ENCODE measurements around the gene AKIP1. TPM values are rescaled to one million over a fixed set of nuclear protein-coding genes. Genes with fewer than 3 reads are reported as not detected.
"Not testable (repeated sequence)": the region's sequence is repeated elsewhere in the genome, so short reads cannot be mapped to it uniquely, and the experiment has no call there.

Gene AKIP1, protein sequence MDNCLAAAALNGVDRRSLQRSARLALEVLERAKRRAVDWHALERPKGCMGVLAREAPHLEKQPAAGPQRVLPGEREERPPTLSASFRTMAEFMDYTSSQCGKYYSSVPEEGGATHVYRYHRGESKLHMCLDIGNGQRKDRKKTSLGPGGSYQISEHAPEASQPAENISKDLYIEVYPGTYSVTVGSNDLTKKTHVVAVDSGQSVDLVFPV
- 10 to 100 TPM; 25.6 to 31.9 TPM for total RNA-seq

DNA sequence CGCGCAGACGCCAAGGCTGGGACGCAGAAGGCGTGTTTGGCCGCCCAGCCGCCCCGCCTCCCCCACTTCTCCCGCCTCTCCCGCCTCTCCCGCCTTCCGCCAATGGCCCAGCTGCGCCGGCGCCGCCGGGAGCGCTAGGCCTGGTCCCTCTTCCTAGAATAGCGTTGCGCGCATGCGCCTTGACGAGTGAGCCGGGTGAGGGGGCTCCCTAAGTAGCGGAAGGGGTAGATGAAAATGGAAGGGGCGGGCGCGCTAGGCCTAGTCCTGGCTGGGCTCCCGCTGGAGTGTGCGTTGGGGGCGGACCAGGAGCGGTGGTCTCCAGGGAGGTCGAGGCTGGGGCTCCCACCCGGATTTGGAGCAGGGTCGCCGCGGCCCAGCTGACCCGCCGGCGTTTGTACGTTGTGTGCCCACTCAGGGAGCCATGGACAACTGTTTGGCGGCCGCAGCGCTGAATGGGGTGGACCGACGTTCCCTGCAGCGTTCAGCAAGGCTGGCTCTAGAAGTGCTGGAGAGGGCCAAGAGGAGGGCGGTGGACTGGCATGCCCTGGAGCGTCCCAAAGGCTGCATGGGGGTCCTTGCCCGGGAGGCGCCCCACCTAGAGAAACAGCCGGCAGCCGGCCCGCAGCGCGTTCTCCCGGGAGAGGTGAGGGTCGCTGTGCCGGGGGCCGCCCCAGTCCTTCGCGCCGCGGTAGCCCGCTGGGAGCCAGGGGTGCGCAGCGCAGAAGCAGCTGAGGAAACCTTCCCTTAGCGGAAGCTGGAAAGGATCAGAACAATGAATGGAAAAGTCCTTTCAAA lies at the start of gene AKIP1:
TSS of gene AKIP1 (plus strand) at position 161 of the 795 bp plus-strand sequence. CDS start at position 422, 261 bp downstream.
- Mint-ChIP-seq H3K4me3 (peak within 1 kb of the TSS; percentile 93), H3K27ac (peak within 1 kb of the TSS; percentile 91), H3K27me3 (no peaks in the 10 kb centered on the region), H3K9me3 (no peaks in the 10 kb centered on the region), H3K36me3 (ENCODE audit: low read depth) (peaks cover 25% of the 10 kb centered on the region), H3K4me1 (peaks cover 33% of the 10 kb centered on the region)
- peak; percentile 90 for ATAC-seq (replicated peaks)

DNA sequence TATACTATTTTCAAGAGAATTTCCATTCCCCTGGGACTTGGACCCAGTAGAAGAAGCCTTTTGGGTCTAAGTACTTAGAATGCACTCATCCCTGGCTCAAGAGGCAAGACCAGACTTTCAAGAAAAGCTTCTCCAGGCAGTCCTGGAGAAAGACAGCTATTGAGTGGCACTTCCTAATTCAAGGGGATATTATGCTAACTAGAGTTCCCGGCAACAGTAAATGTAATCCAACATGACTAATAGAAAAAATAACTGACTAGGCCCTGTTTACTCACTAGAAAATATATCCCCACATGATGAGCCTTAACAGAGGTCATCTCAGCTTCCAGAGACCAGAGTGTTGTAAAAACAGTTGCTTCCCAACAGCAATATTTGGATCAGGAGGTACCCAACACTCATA lies 47.2 kb upstream of the AKIP1 start:
- ATAC-seq (replicated peaks): no peak
- H3K4me1 Mint-ChIP-seq: no peaks in the 10 kb centered on the region
- no peaks in the 10 kb centered on the region for H3K9me3 Mint-ChIP-seq
- peaks cover 34% of the 10 kb centered on the region for H3K27me3 Mint-ChIP-seq
- H3K4me3 Mint-ChIP-seq: no peak overlapping the region
- H3K36me3 Mint-ChIP-seq (ENCODE audit: low read depth): no peaks in the 10 kb centered on the region
- no peak overlapping the region for H3K27ac Mint-ChIP-seq

DNA sequence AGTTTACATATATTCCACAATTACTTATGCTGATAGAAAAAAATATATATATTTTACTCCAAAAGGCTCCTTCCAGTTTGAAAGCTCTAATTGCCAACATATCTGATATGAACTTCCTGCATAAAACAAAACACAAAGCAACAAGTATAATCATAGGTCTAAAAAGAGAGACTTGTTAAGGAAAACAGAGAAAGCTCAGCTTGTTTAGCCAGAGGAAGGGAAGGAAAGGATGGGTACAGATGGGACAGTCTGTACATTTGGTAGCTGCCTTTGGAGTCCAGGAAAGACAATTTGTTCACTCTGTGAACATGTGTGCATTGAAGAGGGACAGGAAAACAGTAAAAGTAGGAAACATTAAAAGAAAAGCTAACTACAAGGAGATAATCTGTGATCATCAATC lies 45.7 kb upstream of the AKIP1 start:
- Mint-ChIP-seq H3K36me3 (ENCODE audit: low read depth) (no peaks in the 10 kb centered on the region), H3K27me3 (peaks cover 39% of the 10 kb centered on the region), H3K27ac (no peak overlapping the region), H3K4me1 (no peaks in the 10 kb centered on the region), H3K9me3 (no peaks in the 10 kb centered on the region), H3K4me3 (no peak overlapping the region)
- no peak for ATAC-seq (replicated peaks)

DNA sequence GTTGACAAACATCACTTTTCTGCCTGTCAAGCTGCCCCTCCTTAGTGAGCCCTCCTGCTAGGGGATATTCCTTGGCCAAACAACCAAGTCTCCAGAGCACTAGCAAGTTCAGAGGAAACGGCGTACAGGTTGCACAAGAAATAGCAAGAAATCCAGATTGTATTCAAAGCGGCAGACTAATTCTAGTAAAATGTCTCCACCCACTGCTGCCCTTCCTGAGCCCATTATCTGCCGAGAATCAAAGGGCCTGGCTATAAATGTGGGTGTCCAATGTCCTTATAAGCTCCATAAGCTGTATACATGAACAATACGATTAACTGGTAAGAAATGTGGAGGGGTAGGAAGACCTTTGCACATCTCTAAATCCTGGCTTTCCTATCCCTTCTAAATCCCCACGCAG lies 44.0 kb upstream of the AKIP1 start:
- Mint-ChIP-seq H3K4me3 (no peak overlapping the region), H3K27ac (no peak overlapping the region), H3K36me3 (ENCODE audit: low read depth) (no peaks in the 10 kb centered on the region), H3K27me3 (peaks cover 37% of the 10 kb centered on the region), H3K9me3 (no peaks in the 10 kb centered on the region), H3K4me1 (no peaks in the 10 kb centered on the region)
- ATAC-seq (replicated peaks): no peak

DNA sequence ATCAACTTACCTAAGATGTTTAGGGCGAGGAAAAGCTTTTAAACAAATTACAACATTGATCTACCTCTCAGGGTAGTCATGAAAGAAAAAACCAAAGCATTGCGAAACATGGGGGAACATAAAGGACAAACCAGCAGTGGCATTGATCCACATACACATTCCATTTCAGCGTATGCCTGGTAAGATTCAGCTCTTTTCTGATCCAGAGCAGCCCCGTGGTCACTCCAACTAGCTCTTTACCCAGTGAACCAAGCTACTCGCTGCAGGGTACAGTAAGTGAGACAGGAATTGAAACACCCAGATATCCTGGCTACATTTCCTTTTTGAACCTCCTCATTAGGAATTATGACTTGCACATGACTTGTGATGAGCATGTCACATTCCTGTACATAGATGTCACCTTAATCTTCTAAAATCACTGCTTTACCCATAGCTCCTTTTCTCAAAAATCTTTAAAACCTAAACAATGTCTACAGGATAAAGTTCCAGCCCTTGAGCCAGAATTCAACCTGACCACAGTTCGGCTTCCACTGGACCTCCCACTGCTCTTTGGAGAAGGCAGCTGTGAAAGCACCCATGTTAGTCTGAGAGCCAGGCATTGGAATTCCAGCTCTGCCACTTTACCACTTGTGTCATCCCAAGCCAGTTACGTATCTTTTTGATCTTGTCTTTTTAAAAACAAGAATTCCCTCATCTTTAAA lies 42.9 kb upstream of the AKIP1 start:
- peaks cover 43% of the 10 kb centered on the region for H3K27me3 Mint-ChIP-seq
- H3K27ac Mint-ChIP-seq: no peak overlapping the region
- ATAC-seq (replicated peaks): no peak
- H3K36me3 Mint-ChIP-seq (ENCODE audit: low read depth): no peaks in the 10 kb centered on the region
- no peaks in the 10 kb centered on the region for H3K4me1 Mint-ChIP-seq
- H3K9me3 Mint-ChIP-seq: no peaks in the 10 kb centered on the region
- no peak overlapping the region for H3K4me3 Mint-ChIP-seq

DNA sequence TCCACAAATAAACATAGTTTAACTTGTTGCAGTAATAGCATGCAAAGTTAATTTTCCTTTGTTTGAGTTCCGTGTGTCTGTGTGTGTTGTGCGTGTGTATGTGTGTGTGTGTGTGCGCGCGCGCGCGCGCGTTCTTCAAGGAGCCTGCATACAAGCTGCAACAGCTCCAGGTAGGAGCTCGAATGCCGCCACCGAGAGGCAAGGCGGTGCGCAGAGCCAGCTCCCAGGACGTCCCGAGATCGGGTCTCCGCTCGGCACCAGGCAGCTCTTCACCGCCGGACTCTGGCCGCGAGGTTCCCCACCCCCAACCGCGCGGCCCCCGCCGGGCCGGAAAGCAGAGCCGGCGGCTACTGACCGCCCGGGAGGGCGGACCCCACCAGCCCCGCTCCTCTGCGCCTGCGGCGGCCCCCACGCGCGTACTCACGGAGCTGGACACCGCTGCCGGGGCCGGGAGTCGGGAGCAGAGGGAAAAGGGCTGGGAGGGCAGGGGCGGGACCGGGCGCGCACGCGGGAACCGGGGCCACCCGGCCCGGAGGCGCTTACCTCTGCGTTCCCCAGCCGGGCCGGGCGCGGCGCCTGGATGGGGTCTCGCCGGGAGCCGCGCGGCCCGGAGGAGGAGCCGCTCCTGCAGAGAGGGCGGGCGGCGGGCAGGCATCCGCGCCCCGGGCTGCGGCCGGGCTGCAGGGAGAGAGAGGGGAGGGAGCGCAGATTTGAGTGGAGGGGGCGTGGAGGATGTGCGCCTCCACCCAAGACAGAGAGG lies 40.4 kb upstream of the AKIP1 start:
- Mint-ChIP-seq H3K4me1 (peaks cover 6% of the 10 kb centered on the region), H3K4me3 (peak overlapping the region; percentile 40), H3K9me3 (no peaks in the 10 kb centered on the region), H3K27ac (no peak overlapping the region), H3K27me3 (peaks cover 44% of the 10 kb centered on the region), H3K36me3 (ENCODE audit: low read depth) (no peaks in the 10 kb centered on the region)
- ATAC-seq (replicated peaks): peak; percentile 23

DNA sequence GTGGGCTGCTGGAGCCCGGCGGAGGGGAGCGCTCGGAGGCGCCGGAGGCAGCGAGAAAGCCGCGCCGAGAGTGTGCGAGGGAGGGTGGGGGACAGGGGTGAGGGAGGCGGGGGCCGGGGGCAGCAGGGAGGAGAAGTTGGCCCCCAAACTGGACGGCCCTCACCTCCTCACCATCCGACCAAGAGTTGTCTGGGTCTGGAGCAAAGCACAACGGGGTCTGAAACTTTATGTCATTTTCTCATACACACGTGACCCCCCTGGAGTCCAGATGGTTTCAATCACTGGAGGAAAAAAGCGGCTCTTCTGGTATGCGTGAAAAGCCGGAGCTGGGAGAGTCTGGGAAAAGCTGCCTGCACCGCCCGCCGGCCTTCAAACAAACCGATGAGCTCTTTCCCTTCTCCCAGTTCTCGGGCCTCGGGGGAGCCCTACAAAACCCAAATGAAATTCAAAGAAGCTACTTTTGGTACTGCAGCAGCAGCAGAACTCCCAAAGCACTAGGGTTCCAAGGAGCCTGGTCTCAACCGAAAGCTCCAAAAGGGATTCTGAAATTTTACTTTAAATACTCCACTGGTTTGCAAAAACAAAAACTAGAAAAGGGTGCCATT lies 39.7 kb upstream of the AKIP1 start:
- H3K27me3 Mint-ChIP-seq: peaks cover 42% of the 10 kb centered on the region
- no peak for ATAC-seq (replicated peaks)
- no peaks in the 10 kb centered on the region for H3K9me3 Mint-ChIP-seq
- H3K36me3 Mint-ChIP-seq (ENCODE audit: low read depth): no peaks in the 10 kb centered on the region
- no peak overlapping the region for H3K27ac Mint-ChIP-seq
- H3K4me3 Mint-ChIP-seq: peak overlapping the region; percentile 28
- peaks cover 6% of the 10 kb centered on the region for H3K4me1 Mint-ChIP-seq

DNA sequence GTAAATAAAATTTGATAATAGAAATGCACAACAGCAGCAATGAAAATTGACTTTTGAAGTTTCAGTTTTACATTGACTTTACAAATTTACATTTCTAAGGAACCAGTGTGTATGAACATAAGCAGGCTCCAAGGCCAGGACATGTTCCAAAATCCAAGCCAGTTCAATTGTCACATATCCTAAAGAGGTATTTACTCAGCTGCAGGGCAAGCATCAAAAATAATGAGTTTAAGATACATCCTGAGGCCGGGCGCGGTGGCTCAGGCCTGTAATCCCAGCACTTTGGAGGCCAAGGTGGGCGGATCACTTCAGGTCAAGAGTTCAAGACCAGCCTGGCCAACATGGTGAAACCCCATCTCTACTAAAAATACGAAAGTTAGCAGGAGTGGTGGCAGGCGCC lies 39.0 kb upstream of the AKIP1 start:
- Mint-ChIP-seq H3K27me3 (peaks cover 39% of the 10 kb centered on the region), H3K36me3 (ENCODE audit: low read depth) (no peaks in the 10 kb centered on the region), H3K4me1 (peaks cover 6% of the 10 kb centered on the region), H3K27ac (no peak overlapping the region), H3K9me3 (no peaks in the 10 kb centered on the region), H3K4me3 (peak overlapping the region; percentile 28)
- ATAC-seq (replicated peaks): no peak

DNA sequence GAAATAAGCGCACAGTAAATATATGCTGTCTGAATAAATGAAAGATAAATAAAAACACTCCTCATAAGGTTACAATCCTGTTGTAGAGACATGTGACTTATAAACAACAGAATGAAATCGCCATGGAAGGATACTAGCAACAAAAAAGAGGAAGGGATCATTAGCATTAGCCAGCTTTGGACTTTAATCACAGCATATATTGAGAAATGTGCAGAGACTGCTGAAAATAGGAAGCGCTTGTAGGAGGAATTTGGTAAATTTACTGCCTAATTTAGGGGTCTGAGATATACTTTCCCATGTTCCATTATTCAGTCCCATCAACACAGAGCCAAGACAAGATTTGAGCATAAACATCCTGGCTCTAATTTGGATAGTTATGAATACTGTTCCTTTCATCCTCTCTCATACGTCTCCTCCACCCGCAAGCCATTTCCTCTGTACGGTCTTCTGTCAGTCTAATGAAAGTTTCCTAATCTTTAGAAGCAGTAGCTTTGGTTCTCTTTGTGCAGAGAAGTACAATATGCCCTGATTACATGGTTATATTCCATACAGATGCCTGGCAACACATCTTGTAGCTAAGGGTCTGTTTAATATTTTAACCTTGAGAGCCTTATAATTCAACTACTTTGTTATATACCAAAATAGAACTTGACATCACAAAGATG lies 37.1 kb upstream of the AKIP1 start:
- peaks cover 38% of the 10 kb centered on the region for H3K27me3 Mint-ChIP-seq
- H3K36me3 Mint-ChIP-seq (ENCODE audit: low read depth): no peaks in the 10 kb centered on the region
- no peaks in the 10 kb centered on the region for H3K9me3 Mint-ChIP-seq
- H3K4me1 Mint-ChIP-seq: peaks cover 6% of the 10 kb centered on the region
- ATAC-seq (replicated peaks): no peak
- H3K4me3 Mint-ChIP-seq: no peak overlapping the region
- no peak overlapping the region for H3K27ac Mint-ChIP-seq

DNA sequence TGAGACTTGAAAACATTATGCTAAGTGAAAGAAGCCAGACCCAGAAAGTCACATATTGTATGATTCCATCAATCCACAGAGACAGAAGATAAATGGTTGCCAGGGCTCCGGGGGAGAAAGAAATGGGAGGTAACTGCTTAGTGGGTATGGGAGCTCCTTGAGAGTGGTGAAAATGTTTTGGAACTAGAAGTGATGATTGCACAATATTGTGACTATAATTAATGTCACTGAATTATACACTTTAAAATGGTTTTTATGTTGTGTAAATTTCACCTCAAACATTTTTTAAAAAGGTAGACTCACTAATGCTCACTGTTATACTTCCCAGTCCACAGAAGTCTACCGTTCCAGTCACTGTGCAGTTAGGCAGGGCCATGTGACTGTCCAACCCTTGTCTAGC lies 32.2 kb upstream of the AKIP1 start:
- no peak overlapping the region for H3K27ac Mint-ChIP-seq
- no peak for ATAC-seq (replicated peaks)
- no peak overlapping the region for H3K4me3 Mint-ChIP-seq
- H3K27me3 Mint-ChIP-seq: peaks cover 19% of the 10 kb centered on the region
- H3K4me1 Mint-ChIP-seq: peaks cover 2% of the 10 kb centered on the region
- H3K36me3 Mint-ChIP-seq (ENCODE audit: low read depth): no peaks in the 10 kb centered on the region
- H3K9me3 Mint-ChIP-seq: no peaks in the 10 kb centered on the region

DNA sequence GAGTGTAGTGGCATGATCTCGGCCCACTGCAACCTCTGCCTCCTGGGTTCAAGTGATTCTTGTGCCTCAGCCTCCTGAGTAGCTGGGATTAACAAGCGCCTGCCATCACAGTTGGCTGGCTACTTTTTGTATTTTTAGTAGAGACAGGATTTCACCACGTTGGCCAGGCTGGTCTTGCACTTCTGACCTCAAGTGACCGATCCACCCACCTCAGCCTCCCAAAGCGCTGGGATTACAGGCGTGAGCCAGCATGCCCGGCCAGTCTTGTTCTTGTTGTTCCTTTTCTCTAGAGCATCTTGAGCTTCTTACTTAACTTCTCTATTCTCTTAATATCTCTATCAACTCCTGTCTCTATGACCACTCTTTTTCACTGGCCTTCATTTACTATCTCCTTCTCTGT lies 29.4 kb upstream of the AKIP1 start:
- not testable (repeated sequence) for H3K9me3 Mint-ChIP-seq; H3K4me1 Mint-ChIP-seq; H3K36me3 Mint-ChIP-seq (ENCODE audit: low read depth); ATAC-seq (replicated peaks); H3K4me3 Mint-ChIP-seq; H3K27ac Mint-ChIP-seq
- H3K27me3 Mint-ChIP-seq: peaks cover 15% of the 10 kb centered on the region

DNA sequence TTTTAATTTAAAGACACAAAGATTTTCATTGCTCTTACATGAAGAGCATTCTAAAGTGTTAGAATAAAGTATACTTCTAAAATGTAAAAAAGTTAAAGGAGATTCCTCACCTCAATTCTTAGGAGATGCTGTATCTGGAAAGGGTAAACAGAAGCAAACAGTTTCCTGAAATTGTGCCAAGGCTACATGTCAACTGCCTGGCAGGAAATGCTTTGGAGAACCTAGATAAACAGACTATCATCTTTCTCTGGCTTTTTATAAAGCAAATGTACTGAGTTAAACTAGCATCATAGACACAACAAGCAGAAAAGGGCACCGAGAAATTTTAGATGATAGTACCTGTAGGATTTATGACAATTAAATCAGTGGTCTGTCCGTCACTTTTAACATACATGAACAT lies 24.7 kb upstream of the AKIP1 start:
- H3K4me3 Mint-ChIP-seq: no peak overlapping the region
- no peaks in the 10 kb centered on the region for H3K4me1 Mint-ChIP-seq
- ATAC-seq (replicated peaks): no peak
- H3K27ac Mint-ChIP-seq: no peak overlapping the region
- H3K9me3 Mint-ChIP-seq: peaks cover 4% of the 10 kb centered on the region
- no peaks in the 10 kb centered on the region for H3K36me3 Mint-ChIP-seq (ENCODE audit: low read depth)
- peaks cover 19% of the 10 kb centered on the region for H3K27me3 Mint-ChIP-seq

DNA sequence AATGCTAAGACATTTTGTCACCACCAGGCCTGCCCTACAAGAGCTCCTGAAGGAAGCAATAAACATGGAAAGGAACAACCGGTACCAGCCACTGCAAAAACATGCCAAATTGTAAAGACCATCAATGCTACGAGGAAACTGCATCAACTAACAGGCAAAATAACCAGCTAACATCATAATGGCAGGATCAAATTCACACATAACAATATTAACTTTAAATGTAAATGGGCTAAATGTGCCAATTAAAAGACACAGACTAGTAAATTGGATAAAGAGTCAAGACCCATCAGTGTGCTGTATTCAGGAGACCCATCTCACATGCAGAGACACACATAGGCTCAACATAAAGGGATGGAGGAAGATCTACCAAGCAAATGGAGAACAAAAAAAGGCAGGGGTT lies 19.8 kb upstream of the AKIP1 start:
- H3K4me1 Mint-ChIP-seq; H3K36me3 Mint-ChIP-seq (ENCODE audit: low read depth); H3K27ac Mint-ChIP-seq; ATAC-seq (replicated peaks); H3K4me3 Mint-ChIP-seq: not testable (repeated sequence)
- Mint-ChIP-seq H3K27me3 (peaks cover 23% of the 10 kb centered on the region), H3K9me3 (peaks cover 11% of the 10 kb centered on the region)
